NCI-H2107 (cell line): Measurements from ENCODE around the gene ADAMTS4.

ENCODE experiments used
- DNase-seq: peaks from one replicate; lab custom pipeline; 2025; lab: John Stamatoyannopoulos, UW

Gene ADAMTS4

DNA sequence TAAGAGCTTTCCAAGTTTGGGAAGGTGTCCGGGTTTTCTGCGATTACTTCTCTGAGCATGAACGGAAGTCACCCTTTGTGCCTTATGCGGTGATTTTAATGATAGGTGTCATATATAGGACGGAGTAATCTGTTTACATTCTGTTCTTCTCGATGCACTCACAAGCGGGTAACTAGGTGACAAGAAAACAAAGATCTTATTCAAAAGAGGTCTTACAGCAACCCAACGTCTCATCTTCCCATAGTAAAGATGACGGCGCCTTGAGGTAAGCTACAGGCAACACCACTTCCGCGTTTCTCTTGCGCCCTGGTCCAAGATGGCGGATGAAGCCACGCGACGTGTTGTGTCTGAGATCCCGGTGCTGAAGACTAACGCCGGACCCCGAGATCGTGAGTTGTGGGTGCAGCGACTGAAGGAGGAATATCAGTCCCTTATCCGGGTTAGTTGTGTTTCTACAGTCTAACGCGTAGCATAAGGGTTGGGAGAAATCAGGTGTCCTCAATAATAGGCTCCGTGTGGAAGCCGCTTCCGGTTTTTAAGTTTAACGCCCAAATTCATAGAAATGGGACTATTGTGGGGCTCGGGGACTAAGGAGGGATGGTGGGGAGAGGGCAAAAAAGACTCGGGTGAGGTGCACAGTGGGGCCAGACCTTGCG is 45.0 kb downstream of the ADAMTS4 start, which contains the start of gene UFC1:
UFC1 (plus strand) TSS at position 297 of the 656 bp plus-strand sequence; CDS start at position 317, 20 bp downstream.
- peak; percentile 79 for DNase-seq

DNA sequence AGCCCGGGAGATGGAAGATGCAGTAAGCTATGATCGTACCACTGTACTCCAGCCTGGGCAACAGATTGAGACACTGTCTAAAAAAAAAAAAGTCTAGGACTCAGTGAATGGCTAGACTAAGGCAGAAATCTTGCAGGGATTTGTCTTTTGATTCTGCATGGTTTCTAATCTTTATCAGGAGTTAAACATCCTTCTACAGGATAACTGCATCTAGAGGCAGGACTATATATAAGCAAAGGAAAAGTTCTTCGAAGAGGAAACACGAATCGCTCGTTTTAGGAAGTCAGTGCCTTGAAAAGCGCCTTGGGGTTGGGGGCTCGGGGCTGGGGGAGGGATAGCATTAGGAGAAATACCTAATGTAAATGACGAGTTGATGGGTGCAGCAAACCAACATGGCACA is 45.7 kb downstream of the ADAMTS4 start:
- DNase-seq: no peak

DNA sequence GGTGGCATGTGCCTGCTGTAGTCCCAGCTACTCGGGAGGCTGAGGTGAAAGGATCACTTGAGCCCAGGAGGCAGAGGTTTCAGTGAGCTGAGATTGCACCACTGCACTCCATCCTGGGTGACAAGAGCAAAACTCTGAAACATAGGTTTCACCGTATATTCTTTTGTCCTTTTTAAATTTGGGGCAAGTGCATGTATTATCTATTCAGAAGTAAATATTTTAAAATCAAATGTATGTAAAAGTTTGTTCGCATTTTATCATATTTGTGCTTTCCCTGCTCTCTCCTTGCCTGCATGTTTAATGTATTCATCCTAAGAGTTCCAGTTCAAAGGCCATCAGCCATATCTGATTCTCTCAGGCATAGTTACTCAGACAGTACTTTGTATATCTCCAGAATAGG is 53.0 kb downstream of the ADAMTS4 start:
- no peak for DNase-seq

DNA sequence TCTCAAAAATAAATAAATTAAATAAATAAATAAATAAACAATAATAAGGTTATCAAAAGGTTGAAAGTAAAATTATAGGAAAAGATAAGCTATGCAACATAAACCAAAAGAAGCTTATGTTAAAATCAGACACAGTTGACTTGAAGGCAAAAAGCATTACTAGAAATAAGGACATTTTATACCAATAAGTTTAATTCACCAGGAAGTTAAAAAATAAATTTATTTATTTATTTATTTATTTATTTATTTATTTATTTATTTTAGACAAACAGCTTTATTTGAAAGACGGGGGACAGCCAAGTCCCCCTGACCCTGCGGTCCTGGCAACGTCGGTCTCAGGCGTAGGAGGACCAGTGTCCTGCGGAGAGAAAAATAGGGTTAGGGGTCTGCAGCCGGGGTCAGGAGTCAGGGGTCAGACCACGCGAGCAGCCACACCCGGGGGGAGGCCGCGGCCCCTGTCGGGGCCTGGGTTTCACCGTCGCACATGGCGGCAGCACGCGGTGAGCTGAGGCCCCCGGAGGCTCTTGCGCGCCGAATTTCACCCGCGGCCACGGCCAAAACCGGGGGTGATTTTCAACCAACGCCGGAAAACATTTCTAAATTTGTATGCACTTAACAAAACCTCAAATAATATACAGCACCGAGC is 58.0 kb downstream of the ADAMTS4 start:
- DNase-seq: no peak

DNA sequence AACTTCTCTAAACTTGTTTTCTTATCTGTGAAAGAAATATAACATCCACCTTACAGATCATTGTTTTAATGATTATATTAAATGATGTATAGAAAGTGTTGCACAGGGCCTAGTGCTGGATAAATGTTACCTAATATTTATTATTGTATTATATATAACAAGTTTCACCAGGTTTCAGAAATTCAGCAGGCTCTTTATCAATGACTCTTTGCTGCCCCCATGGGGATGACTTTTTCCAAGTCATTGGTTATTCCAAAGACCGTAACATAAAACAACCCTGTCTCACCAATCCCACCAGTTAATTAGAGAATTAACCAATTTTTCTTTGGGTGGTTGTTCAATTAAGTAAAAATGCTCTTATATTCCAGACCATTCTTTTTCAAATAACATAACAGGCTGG is 59.1 kb downstream of the ADAMTS4 start:
- DNase-seq: peak; percentile 45

DNA sequence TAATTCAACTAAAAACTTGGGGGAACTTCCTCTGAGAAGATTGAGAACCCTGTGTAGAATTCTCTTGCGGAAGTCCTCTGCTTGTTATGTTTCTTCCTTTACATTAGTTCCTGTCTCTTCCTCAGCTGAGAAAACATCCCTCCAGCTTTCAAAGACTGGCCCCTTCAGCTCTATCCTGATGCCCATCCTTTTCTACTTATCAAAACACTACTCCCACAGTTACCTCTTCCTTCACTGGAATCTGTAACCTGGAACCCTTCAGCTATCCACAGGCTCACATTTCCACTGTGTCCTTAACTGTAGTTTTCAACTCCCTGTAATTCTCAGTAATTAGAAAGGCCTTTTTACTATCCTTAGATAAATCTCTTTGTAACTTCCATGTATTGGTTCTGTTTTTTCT is 60.4 kb downstream of the ADAMTS4 start:
- no peak for DNase-seq

DNA sequence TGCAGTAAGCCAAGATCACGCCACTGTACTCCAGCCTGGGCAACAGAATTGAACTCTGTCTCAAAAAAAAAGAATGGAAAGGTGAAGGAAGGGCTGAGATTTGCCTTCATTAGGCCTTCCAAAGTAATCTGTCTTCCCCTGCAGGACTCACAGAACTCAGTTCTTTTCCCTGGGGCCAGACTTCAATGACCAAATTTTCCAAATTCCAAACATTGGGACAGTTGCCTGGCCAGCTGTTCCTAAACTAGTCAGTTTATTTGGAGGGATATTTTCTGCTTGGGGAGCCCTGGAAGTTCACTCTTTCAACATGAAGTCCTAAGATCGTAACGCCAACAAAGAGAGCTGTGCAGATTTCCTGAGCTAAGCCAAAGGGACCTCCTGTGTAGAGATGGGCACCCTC is 61.0 kb downstream of the ADAMTS4 start:
- DNase-seq: no peak
